GM23248 (cell line): Measurements from ENCODE around the gene FAM117B. TPM values are rescaled to one million over a fixed set of nuclear protein-coding genes. Genes with fewer than 3 reads are reported as not detected.

Experiments
- DNase-seq: peaks from one replicate; pipeline ENCODE4 v3.0.0-alpha.2; 2015
- H2AFZ ChIP-seq: fragments of 200-600 bp; sonication (generic); 2 replicates; pipeline ENCODE4 v1.6.1; 2016; ENCODE audit warnings: antibody characterized with exemption
- H3F3A ChIP-seq: fragments of 200-600 bp; sonication (generic); 2 replicates; pipeline ENCODE4 v1.6.1; 2016; ENCODE audit warnings: mild to moderate bottlenecking, antibody characterized with exemption, mixed run types; ENCODE audit not compliant: insufficient read depth
- H3K27ac ChIP-seq: fragments of 200-600 bp; sonication (generic); 2 replicates; pipeline ENCODE4 v1.5.1; 2016; ENCODE audit warnings: mild to moderate bottlenecking
- H3K27me3 ChIP-seq: fragments of 200-600 bp; sonication (generic); replicated peaks from 2 replicates; pipeline ENCODE4 v1.6.1; 2016; ENCODE audit warnings: mild to moderate bottlenecking; ENCODE audit not compliant: insufficient read depth
- H3K36me3 ChIP-seq: fragments of 200-600 bp; sonication (generic); 2 replicates; pipeline ENCODE4 v1.6.1; 2016; ENCODE audit warnings: low read depth, mild to moderate bottlenecking
- H3K4me1 ChIP-seq: fragments of 200-600 bp; sonication (generic); 2 replicates; pipeline ENCODE4 v1.6.1; 2016; ENCODE audit warnings: mild to moderate bottlenecking; ENCODE audit not compliant: insufficient read depth
- H3K4me2 ChIP-seq: fragments of 200-600 bp; sonication (generic); one replicate; pipeline ENCODE4 v1.6.1; 2016; ENCODE audit warnings: mild to moderate bottlenecking; ENCODE audit not compliant: unreplicated experiment
- H3K4me3 ChIP-seq: fragments of 200-600 bp; sonication (generic); 2 replicates; pipeline ENCODE4 v1.5.1; 2016; ENCODE audit warnings: mild to moderate bottlenecking
- H3K79me2 ChIP-seq: fragments of 200-600 bp; sonication (generic); 2 replicates; pipeline ENCODE4 v1.6.1; 2016; ENCODE audit warnings: mild to moderate bottlenecking; ENCODE audit not compliant: insufficient read depth
- H3K9ac ChIP-seq: fragments of 200-600 bp; sonication (generic); 2 replicates; pipeline ENCODE4 v1.6.1; 2016; ENCODE audit warnings: mild to moderate bottlenecking
- H3K9me2 ChIP-seq: fragments of 200-600 bp; sonication (generic); 2 replicates; pipeline ENCODE4 v1.6.1; 2016; ENCODE audit warnings: mixed run types, mild to moderate bottlenecking, moderate library complexity; ENCODE audit not compliant: insufficient read depth
- H3K9me3 ChIP-seq: fragments of 200-600 bp; sonication (generic); one replicate; pipeline ENCODE4 v1.6.1; 2017; ENCODE audit warnings: low read depth
- H4K20me1 ChIP-seq: fragments of 200-600 bp; sonication (generic); 2 replicates; pipeline ENCODE4 v1.6.0; 2016; ENCODE audit not compliant: insufficient read depth
- EZH2 ChIP-seq: fragments of 200-600 bp; sonication (generic); IDR thresholded peaks from 2 replicates; pipeline ENCODE4 v1.6.1; 2018; ENCODE audit warnings: antibody characterized with exemption, mild to moderate bottlenecking; ENCODE audit not compliant: insufficient read depth, poor library complexity, severe bottlenecking
- EZH2phosphoT487 ChIP-seq: fragments of 200-600 bp; sonication (generic); IDR thresholded peaks from 2 replicates; pipeline ENCODE4 v1.6.1; 2018; ENCODE audit warnings: antibody characterized with exemption, moderate library complexity, mild to moderate bottlenecking, low read depth; ENCODE audit not compliant: insufficient read depth
- WGBS, 2 experiments: methylation state at CpG; one replicate each; pipeline ENCODE4 v1.1.6; 2015 to 2017; ENCODE audit warnings: low lambda C conversion rate in 2 of 2, low coverage in 1 of 2; ENCODE audit errors: missing lambda C conversion rate in 2 of 2; 5-methylcytosine and 5-hydroxymethylcytosine counted together
- in situ Hi-C: fragments of 300-500 bp; cut with MboI; formaldehyde crosslinking; loops from 2 replicates; pipeline ENCODE4 v1.15.0; 2020
- polyA plus RNA-seq: library from polyadenylated mRNA; unstranded; fragments of >200 nt; fragmentation: Nextera tagmentation; extraction: Ambion mirVana; gene quantifications from 2 replicates; pipeline ENCODE4 v1.2.1, GENCODE V29; 2016
- small RNA-seq: library from RNA; depleted of rRNA; stranded (forward); fragments of <200 nt; gene quantifications from one replicate; pipeline ENCODE3, GENCODE V24; 2014; ENCODE audit warnings: low read depth, low replicate concordance
- total RNA-seq: library from RNA; depleted of rRNA; stranded (reverse); fragments of >200 nt; shearing (Covaris generic); gene quantifications from 2 replicates; pipeline ENCODE4 v1.2.3, GENCODE V29; 2014; rRNA removed

The FAM117B gene
- total and polyA plus RNA-seq, 2 experiments from 2014 or later: 1.1 to 1.2 TPM

DNA sequence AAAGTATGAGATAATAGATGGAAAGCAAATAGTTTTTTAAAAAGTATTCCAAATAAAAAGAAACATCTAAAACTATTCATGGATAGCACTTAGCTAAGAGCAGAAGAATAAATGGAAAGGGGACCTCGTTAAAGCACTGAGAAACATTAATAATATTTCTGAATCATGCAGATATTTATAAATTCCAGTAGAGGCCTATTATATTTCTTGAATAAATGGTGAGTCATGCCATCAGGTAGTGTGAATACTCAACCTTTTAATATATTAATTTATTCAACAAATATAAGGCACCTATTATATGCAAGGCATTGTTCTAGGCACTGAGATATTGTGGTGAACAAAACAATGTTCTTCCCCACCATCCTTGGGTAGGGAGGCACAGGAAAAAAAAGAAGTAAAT is 183.0 kb downstream of the FAM117B start:
- Histone ChIP-seq H3K79me2 (no peaks in the 10 kb centered on the region), H3K9ac (no peak overlapping the region), H3K4me3 (no peak overlapping the region), H3K27me3 (no peaks in the 10 kb centered on the region), H3F3A (peaks cover 10% of the 10 kb centered on the region; the same call in 1 of the 2 replicates), H3K9me2 (no peaks in the 10 kb centered on the region), H3K36me3 (no peaks in the 10 kb centered on the region), H3K9me3 (no peaks in the 10 kb centered on the region), H3K27ac (no peak overlapping the region), H4K20me1 (no peaks in the 10 kb centered on the region), H3K4me2 (no peak overlapping the region), H2AFZ (no peak overlapping the region), H3K4me1 (peaks cover 10% of the 10 kb centered on the region)
- 86 to 100% methylated on average over 1 of the region's 1 CpG for WGBS, 2 experiments
- in situ Hi-C loops: no loop called here
- DNase-seq: no peak
- TF ChIP-seq EZH2: no peak
- TF ChIP-seq EZH2phosphoT487: no peak

GRCh38 chr2:202818321-202818720 is 183.6 kb downstream of the FAM117B start:
- Histone ChIP-seq H3K9me3 (no peaks in the 10 kb centered on the region), H3K36me3 (no peaks in the 10 kb centered on the region), H3K27me3 (no peaks in the 10 kb centered on the region), H4K20me1 (no peaks in the 10 kb centered on the region), H3K27ac (no peak overlapping the region), H3K4me3 (no peak overlapping the region), H3K4me2 (no peak overlapping the region), H2AFZ (no peak overlapping the region), H3K9ac (no peak overlapping the region), H3K4me1 (peaks cover 10% of the 10 kb centered on the region), H3K9me2 (no peaks in the 10 kb centered on the region), H3F3A (peaks cover 10% of the 10 kb centered on the region; the same call in 1 of the 2 replicates), H3K79me2 (no peaks in the 10 kb centered on the region)
- DNase-seq: no peak
- TF ChIP-seq EZH2phosphoT487 (no peak), EZH2 (no peak)
- in situ Hi-C loops: no loop called here
- WGBS, 2 experiments: 72 to 75% methylated on average over 3 of the region's 3 CpGs

Small RNA genes within 50 kb of the gene (small RNA-seq; reads per million reads assigned to genes)
- gene MTND4LP17: not detected

Other genes with a start within 250 kb of the FAM117B start
- gene ICA1L, start 236.8 kb downstream of the FAM117B start, total RNA-seq: 5.4 and 8.1 TPM in 2 replicates
- 3.4 and 3.8 TPM in 2 replicates for gene ICA1L, start 236.8 kb downstream of the FAM117B start, polyA plus RNA-seq